ENCODE data around the gene CNOT1.

Gene CNOT1

DNA sequence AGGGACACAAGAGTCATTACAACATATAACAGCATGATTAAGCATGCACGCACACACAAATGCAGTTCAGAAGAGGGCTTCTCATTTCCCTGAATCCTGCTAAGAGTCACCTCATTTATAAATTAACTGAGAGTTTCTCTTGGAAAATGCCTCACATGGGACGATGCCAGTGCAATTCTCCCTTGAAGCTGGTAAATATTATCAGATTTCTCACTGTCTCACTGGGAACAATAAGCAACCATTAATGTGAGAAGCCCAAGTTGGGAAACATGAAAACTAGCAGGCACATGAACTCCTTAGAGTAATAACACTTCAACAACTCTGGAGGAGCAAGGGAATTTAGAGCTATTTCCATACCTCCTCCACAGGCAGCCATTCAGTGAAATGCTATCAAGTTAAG is 87.9 kb downstream of the CNOT1 start:
- TF ChIP-seq, protein P1, sequence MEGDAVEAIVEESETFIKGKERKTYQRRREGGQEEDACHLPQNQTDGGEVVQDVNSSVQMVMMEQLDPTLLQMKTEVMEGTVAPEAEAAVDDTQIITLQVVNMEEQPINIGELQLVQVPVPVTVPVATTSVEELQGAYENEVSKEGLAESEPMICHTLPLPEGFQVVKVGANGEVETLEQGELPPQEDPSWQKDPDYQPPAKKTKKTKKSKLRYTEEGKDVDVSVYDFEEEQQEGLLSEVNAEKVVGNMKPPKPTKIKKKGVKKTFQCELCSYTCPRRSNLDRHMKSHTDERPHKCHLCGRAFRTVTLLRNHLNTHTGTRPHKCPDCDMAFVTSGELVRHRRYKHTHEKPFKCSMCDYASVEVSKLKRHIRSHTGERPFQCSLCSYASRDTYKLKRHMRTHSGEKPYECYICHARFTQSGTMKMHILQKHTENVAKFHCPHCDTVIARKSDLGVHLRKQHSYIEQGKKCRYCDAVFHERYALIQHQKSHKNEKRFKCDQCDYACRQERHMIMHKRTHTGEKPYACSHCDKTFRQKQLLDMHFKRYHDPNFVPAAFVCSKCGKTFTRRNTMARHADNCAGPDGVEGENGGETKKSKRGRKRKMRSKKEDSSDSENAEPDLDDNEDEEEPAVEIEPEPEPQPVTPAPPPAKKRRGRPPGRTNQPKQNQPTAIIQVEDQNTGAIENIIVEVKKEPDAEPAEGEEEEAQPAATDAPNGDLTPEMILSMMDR (IDR thresholded peaks at IDR 0.05; ENCODE audit: low read depth, low read length), result no peak
- TF ChIP-seq EZH2phosphoT487 (IDR thresholded peaks at IDR 0.05; ENCODE audit: low read depth), result no peak
- H3K27ac ChIP-seq (ENCODE audit: low read length), result no peak overlapping the region
- H4K20me1 ChIP-seq (ENCODE audit: insufficient read depth, low read length), result peaks cover 9% of the 10 kb centered on the region; the same call in 1 of the 2 replicates
- no peak overlapping the region for H3K4me3 ChIP-seq (ENCODE audit: low read length)
- no peaks in the 10 kb centered on the region for H3K27me3 ChIP-seq (ENCODE audit: low read depth, low read length)
- no peaks in the 10 kb centered on the region for H3K4me1 ChIP-seq (ENCODE audit: low read length)
- no peak overlapping the region for H3K4me2 ChIP-seq (ENCODE audit: low read length)
- H2AFZ ChIP-seq (ENCODE audit: low read depth, low read length), result no peak overlapping the region
- peaks cover 7% of the 10 kb centered on the region for H3K79me2 ChIP-seq (ENCODE audit: low read length)
- peaks cover 94% of the 10 kb centered on the region for H3K36me3 ChIP-seq (replicated peaks; ENCODE audit: low read depth, low read length)
- H3K9ac ChIP-seq (ENCODE audit: low read length), result no peak overlapping the region
- no peaks in the 10 kb centered on the region for H3K9me3 ChIP-seq (ENCODE audit: insufficient read depth, low read length)

DNA sequence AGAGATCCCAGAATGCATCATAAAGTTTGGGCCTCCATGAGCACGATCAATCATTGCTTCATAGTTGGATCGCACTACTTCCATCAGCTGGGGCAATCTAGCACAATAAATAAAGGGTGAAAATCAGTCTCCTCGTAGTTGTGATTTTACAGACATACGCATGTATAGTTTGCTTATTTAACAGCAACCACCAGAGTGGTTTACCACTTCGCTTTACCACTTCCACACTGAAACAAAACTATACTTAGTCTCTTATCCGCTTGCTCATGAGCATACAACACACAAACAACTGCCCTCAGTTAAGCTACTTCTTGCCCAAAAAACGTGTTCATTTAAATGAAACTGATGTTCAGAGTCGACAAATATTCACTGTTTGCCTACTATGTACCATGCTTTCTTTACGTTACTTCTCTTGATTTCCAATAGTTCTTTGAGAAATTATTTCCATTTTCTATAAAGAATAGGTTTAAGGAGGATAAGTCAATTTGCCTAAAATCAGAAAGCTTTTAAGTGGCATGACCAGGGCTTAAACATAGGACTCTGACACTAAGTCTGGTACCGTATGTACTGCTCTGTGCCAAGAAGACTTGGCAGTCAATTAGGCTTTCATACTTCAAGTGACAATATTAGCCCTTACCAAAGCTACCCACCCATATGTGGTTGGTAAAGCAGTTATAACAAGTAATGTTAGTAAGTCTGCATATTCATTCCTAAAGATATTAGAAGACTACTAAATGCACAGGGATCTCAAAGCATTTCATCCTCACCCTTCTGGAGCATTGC is 92.3 kb downstream of the CNOT1 start:
- Histone ChIP-seq H3K27ac (ENCODE audit: low read length) (no peak overlapping the region), H3K27me3 (ENCODE audit: low read depth, low read length) (no peaks in the 10 kb centered on the region), H3K4me2 (ENCODE audit: low read length) (no peak overlapping the region), H3K79me2 (ENCODE audit: low read length) (peaks cover 4% of the 10 kb centered on the region; the same call in 1 of the 2 replicates), H3K4me3 (ENCODE audit: low read length) (no peak overlapping the region), H4K20me1 (ENCODE audit: insufficient read depth, low read length) (no peaks in the 10 kb centered on the region), H3K36me3 (replicated peaks; ENCODE audit: low read depth, low read length) (peaks cover 86% of the 10 kb centered on the region), H3K9ac (ENCODE audit: low read length) (no peak overlapping the region), H3K4me1 (ENCODE audit: low read length) (no peaks in the 10 kb centered on the region), H2AFZ (ENCODE audit: low read depth, low read length) (no peak overlapping the region), H3K9me3 (ENCODE audit: insufficient read depth, low read length) (no peaks in the 10 kb centered on the region)
- TF ChIP-seq EZH2phosphoT487 (IDR thresholded peaks at IDR 0.05; ENCODE audit: low read depth), result no peak
- TF ChIP-seq, protein P1 (IDR thresholded peaks at IDR 0.05; ENCODE audit: low read depth, low read length), result no peak

DNA sequence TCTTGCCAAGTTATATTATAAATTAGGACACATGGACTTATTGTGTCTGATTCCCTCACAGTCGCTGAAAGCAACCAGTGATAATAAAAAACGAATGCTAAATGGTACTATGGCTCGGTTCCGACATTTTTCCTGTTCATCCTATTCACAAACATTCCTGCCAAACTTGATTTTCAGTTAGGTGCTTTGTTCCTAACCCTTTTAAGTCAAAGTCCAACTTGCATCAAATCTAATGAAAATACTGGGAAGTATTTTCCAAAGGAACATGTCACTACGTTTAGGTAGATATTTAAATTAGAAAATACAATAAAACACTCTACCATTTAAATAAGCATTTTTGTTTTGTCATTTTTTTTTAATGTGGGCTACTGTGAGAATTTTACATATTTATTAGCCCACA is 93.3 kb downstream of the CNOT1 start:
- H3K4me2 ChIP-seq (ENCODE audit: low read length), result no peak overlapping the region
- peaks cover 9% of the 10 kb centered on the region; the same call in 1 of the 2 replicates for H3K79me2 ChIP-seq (ENCODE audit: low read length)
- H3K4me3 ChIP-seq (ENCODE audit: low read length), result no peak overlapping the region
- TF ChIP-seq, protein P1 (IDR thresholded peaks at IDR 0.05; ENCODE audit: low read depth, low read length), result no peak
- no peak for TF ChIP-seq EZH2phosphoT487 (IDR thresholded peaks at IDR 0.05; ENCODE audit: low read depth)
- H2AFZ ChIP-seq (ENCODE audit: low read depth, low read length), result no peak overlapping the region
- peaks cover 86% of the 10 kb centered on the region for H3K36me3 ChIP-seq (replicated peaks; ENCODE audit: low read depth, low read length)
- peaks cover under 1% of the 10 kb centered on the region; the same call in 1 of the 2 replicates for H3K4me1 ChIP-seq (ENCODE audit: low read length)
- no peaks in the 10 kb centered on the region for H3K27me3 ChIP-seq (ENCODE audit: low read depth, low read length)
- H3K9me3 ChIP-seq (ENCODE audit: insufficient read depth, low read length), result no peaks in the 10 kb centered on the region
- no peak overlapping the region for H3K9ac ChIP-seq (ENCODE audit: low read length)
- H4K20me1 ChIP-seq (ENCODE audit: insufficient read depth, low read length), result no peaks in the 10 kb centered on the region
- no peak overlapping the region for H3K27ac ChIP-seq (ENCODE audit: low read length)

DNA sequence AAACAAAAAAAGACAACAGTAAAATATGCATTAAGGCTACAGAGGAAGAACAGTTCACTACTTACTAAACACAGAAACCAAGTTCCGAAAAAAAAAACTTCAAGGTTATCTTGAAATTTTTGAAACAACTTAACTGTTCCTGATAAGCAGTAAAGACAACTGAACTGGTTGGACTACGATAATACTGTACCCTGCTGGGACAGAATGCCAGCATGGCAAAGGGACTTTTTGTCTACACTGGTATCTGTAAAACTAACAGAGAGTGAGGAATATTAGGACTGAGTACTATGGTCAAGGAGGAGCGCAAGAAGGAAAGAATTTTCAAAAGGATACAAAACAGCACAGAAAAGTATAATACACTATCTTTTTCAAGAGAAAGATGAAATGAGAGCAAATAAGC is 94.5 kb downstream of the CNOT1 start:
- peaks cover 86% of the 10 kb centered on the region for H3K36me3 ChIP-seq (replicated peaks; ENCODE audit: low read depth, low read length)
- no peak overlapping the region for H3K9ac ChIP-seq (ENCODE audit: low read length)
- no peak overlapping the region for H3K27ac ChIP-seq (ENCODE audit: low read length)
- TF ChIP-seq EZH2phosphoT487 (IDR thresholded peaks at IDR 0.05; ENCODE audit: low read depth), result no peak
- TF ChIP-seq, protein P1 (IDR thresholded peaks at IDR 0.05; ENCODE audit: low read depth, low read length), result no peak
- peaks cover 15% of the 10 kb centered on the region; the same call in 1 of the 2 replicates for H3K79me2 ChIP-seq (ENCODE audit: low read length)
- peaks cover 10% of the 10 kb centered on the region; the same call in 1 of the 2 replicates for H3K4me1 ChIP-seq (ENCODE audit: low read length)
- H3K9me3 ChIP-seq (ENCODE audit: insufficient read depth, low read length), result no peaks in the 10 kb centered on the region
- H2AFZ ChIP-seq (ENCODE audit: low read depth, low read length), result no peak overlapping the region
- H4K20me1 ChIP-seq (ENCODE audit: insufficient read depth, low read length), result no peaks in the 10 kb centered on the region
- H3K4me2 ChIP-seq (ENCODE audit: low read length), result no peak overlapping the region
- no peak overlapping the region for H3K4me3 ChIP-seq (ENCODE audit: low read length)
- no peaks in the 10 kb centered on the region for H3K27me3 ChIP-seq (ENCODE audit: low read depth, low read length)
